ENCODE measurements around the gene TOR2A. TPM values are rescaled to one million over a fixed set of nuclear protein-coding genes. Genes with fewer than 3 reads are reported as not detected.

Gene TOR2A
- total and polyA plus RNA-seq, 2 of the 8 experiments (the other 6 are each of a cell fraction or from before 2014, with no cell fraction given), result 18.7 to 24.9 TPM

DNA sequence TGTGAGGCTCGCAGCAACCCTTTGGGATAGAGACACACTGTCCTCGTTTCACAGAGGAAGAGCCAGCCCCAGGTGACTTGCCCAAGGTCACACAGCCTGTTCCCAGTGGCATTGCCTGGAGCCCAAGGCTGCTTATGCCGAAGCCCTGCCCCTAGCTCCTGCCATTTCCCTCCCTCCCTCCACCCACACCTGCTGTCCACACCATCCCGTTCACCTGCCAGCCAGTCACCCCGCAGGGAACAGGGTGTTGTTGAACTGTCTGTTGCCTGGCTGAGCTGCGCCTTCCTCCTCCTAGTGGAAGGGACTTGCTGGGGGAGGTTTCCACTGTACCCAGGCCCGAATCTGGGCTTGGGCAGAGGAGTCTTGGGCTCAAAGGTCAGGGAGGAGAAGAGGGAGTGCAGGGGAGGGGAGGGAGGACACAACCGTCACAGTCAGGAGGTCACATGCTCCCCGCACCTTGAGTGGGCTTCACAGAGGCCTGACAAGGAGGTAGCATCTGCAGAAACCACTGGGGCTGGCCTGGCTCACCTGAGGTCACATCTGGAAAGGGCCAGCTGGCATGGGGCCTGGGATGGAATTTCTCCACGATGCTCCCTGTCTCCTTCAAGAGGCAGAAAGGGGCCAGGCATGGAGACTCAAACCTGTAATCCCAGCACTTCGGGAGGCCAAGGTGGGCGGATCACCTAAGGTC, 12.9 kb downstream of the TOR2A start (continued):
- TF ChIP-seq SIN3A (conservative IDR thresholded peaks at IDR 0.05 in 1 of 2, IDR thresholded peaks at IDR 0.05 in 1 of 2; ENCODE audit: low read depth in 1 of 2, low read length in 2 of 2) (no peak), NRF1 (IDR thresholded peaks at IDR 0.05; ENCODE audit: low read depth, low read length) (no peak), USF2 (IDR thresholded peaks at IDR 0.05; ENCODE audit: low read length) (no peak), TAF7 (optimal IDR thresholded peaks at IDR 0.05; ENCODE audit: borderline replicate concordance, low read depth, low read length) (no peak)
- TF ChIP-seq, protein P1, sequence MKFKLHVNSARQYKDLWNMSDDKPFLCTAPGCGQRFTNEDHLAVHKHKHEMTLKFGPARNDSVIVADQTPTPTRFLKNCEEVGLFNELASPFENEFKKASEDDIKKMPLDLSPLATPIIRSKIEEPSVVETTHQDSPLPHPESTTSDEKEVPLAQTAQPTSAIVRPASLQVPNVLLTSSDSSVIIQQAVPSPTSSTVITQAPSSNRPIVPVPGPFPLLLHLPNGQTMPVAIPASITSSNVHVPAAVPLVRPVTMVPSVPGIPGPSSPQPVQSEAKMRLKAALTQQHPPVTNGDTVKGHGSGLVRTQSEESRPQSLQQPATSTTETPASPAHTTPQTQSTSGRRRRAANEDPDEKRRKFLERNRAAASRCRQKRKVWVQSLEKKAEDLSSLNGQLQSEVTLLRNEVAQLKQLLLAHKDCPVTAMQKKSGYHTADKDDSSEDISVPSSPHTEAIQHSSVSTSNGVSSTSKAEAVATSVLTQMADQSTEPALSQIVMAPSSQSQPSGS (IDR thresholded peaks at IDR 0.05; ENCODE audit: low read length), result no peak
